ENCODE measurements around the gene PIH1D1. TPM values are rescaled to one million over a fixed set of nuclear protein-coding genes. Genes with fewer than 3 reads are reported as not detected.

The PIH1D1 gene
- total and polyA plus RNA-seq, 2 donors (not counting 3 experiments of a cell fraction or from before 2014, with no cell fraction given) = 83.2 to 86.9 TPM

GRCh38 chr19:49491804-49492572, 40.4 kb upstream of the PIH1D1 start:
- H3K36me3 ChIP-seq (ENCODE audit: control insufficient read depth in 2 of 2, extremely low read depth in 1 of 2, insufficient read depth in 2 of 2, low read length in 2 of 2) = peaks cover 28 to 34% of the 10 kb centered on the region in 2 experiments
- H3K9me3 ChIP-seq (replicated peaks; ENCODE audit: control insufficient read depth, insufficient read depth, low read length) = no peaks in the 10 kb centered on the region
- intact Hi-C loops (cut with micrococcal nuclease) = no loop called here
- POLR2A ChIA-PET = no interaction called here
- no peak overlapping the region for H3K4me2 ChIP-seq (ENCODE audit: insufficient read depth, low read length)
- H3K27ac ChIP-seq (ENCODE audit: insufficient read depth, low read depth, low read length) = no peak overlapping the region
- DNase-seq (ENCODE audit: low read depth, low spot score) (no peak), FAIRE-seq (no peak)
- peaks cover 12% of the 10 kb centered on the region for H3K4me1 ChIP-seq (ENCODE audit: control insufficient read depth, extremely low read depth, insufficient read depth, low read length)
- CTCF ChIA-PET = interaction anchor here (0.5 to 1.5 kb wide), 2 partner anchors 78 to 125 kb away, joined by 3 to 4 read pairs; no protein-coding TSS in a partner anchor
- no peak overlapping the region for H3K4me3 ChIP-seq (replicated peaks in 1 of 3; ENCODE audit: insufficient read depth in 1 of 3, low read depth in 1 of 3, low read length in 3 of 3)
- H2AFZ ChIP-seq (ENCODE audit: low read depth, low read length) = no peak overlapping the region
- no peak overlapping the region for H3K9ac ChIP-seq (replicated peaks; ENCODE audit: extremely low read depth, insufficient read depth, low read length)
- no peaks in the 10 kb centered on the region for H3K9me1 ChIP-seq (replicated peaks; ENCODE audit: control insufficient read depth, extremely low read depth, insufficient read depth, low read length)
- dilution Hi-C loops (cut with MboI; ENCODE audit: extremely low pct_ligation_motif_present, low sequenced_read_pairs) = no loop called here
- H3K27me3 ChIP-seq (ENCODE audit: control insufficient read depth in 2 of 2, insufficient read depth in 2 of 2, low read length in 2 of 2) = no peaks in the 10 kb centered on the region
- H4K20me1 ChIP-seq (replicated peaks; ENCODE audit: control insufficient read depth, extremely low read depth, insufficient read depth, low read length) = peaks cover 5% of the 10 kb centered on the region
- no TSS peak for BruUV-seq (replicated peaks)
- TF ChIP-seq POLR2A (IDR thresholded peaks at IDR 0.05; ENCODE audit: low read depth, low read length) (no peak), MAX (IDR thresholded peaks at IDR 0.05; ENCODE audit: insufficient read depth, insufficient read length) (no peak), POLR2AphosphoS5 (IDR thresholded peaks at IDR 0.05; ENCODE audit: insufficient read depth, low read depth, low read length) (no peak), FOS (IDR thresholded peaks at IDR 0.05; ENCODE audit: borderline replicate concordance, insufficient read depth, low read length) (no peak), JUN (IDR thresholded peaks at IDR 0.05; ENCODE audit: borderline replicate concordance, insufficient read depth, insufficient read length, low read depth) (no peak), EZH2 (IDR thresholded peaks at IDR 0.05; ENCODE audit: borderline replicate concordance, low read depth, low read length, severe bottlenecking) (no peak), MYC (IDR thresholded peaks at IDR 0.05; ENCODE audit: low read depth, low read length) (no peak), CTCF (IDR thresholded peaks at IDR 0.05; ENCODE audit: extremely low read depth in 1 of 2, insufficient read depth in 1 of 2, low read depth in 1 of 2, low read length in 2 of 2) (no peak)
- H3K79me2 ChIP-seq (ENCODE audit: control insufficient read depth, insufficient read depth, low read length) = peaks cover 47% of the 10 kb centered on the region

Data from endothelial cell of umbilical vein (primary cell).